HG03064 (cell line): ENCODE results near the gene BDH1.

ENCODE experiments used
- ATAC-seq: cut with Tn5 transposase; IDR thresholded peaks from one replicate; pipeline ENCODE4 v1.9.1; 2021; ENCODE audit warnings: low read depth; ENCODE audit not compliant: unreplicated experiment

BDH1 gene

DNA sequence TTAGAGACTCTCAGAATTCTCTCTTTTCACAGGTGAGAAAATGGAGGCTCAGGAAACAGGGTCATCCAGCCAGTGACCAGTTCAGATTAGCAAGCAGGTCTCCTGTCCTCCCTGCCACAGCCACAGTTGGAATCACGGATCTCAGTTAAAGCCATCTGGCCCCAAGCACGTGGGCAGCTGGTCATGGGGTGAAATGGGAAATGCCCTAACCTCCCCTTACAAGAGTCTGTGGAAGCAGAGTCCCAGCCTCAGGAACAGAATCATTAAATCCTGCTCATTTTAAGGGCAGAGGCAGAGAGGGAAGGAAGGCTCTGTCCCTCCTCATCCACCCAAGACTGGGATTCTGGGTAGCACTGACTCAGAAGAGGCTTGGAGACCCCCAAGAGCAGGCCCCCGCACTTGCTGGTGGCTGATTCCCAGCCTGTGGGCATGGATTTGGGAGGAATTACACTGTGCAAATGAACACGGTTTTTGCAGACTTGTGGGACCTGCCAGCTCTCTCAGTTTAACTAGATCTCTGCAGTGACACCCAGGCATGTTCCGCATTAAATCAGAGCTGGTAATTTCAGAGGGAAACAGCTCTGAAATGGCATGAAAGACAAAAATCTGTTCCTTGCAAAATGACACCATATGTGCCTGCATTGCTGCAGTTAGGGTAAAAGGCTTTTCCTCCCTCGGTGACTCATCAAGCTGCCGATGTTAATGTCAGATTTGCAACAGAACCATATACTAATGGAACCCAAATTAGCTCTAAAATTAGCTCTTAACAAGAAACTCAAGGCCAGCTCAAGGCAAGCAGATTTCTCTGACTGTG, 89.0 kb downstream of the BDH1 start:
- no peak for ATAC-seq

DNA sequence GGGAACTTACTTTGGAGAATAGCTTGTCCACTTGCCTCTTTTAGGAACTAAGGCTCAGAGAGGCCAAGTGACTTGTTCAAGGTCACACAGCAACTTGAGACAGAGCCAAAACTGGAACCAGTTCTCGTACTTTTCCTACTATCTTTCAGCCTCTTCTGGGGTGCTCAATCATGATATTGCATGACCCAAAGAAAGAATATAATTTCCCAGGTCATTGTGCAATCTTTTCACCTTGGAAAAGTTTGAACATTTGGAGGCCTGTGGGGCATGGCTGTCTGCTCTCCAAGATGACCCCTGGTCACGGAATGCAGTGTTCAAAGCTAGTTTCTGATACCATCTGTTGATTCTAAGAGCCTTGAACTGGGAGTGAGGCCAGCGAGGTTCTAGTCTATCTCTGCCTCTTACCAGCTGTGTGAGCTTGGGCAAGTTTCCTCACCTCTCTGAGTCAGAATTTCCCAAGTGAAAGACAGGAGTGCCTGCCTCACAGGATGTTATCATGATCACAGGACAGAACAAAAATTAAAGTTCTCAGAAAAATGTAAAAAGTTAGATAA, 89.7 kb downstream of the BDH1 start:
- ATAC-seq, result no peak

DNA sequence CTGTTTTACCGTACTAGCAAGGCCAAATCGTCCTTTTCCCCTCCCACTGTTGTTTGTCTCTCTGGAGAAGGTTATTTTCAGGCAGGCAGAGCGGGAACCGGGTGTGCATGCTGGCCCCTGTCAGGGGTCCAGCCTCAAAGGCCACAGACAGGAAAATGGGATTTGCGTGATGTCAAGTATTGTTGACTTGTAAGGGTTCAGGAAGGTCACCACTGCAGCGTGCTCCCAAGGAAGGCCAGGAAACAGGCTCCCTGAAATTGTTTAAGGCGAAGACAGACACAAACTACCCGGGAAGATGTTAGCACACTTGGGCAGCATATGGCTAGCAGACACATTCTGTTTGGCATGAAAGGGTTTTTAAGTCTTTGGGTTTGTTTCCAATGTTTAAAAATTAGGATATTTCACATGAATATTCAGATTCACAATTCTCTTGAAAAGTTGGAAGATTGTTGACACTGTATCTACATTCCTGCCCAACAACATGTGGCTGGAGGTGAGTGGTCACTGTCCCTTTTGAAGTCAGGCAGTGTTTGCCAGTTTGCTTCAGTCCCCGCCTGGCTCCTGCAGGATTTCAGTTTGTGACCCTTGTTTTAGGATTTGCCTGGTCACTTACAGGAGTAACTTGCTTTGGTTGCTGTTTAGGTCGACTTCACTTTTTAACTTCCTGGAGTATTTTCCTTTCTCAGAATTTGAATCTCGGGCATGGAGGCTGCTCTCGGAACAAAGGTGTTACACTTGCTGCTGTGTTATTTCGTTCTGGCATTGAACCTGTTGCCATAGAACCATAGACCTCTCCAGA, 90.4 kb downstream of the BDH1 start:
- ATAC-seq, result no peak

DNA sequence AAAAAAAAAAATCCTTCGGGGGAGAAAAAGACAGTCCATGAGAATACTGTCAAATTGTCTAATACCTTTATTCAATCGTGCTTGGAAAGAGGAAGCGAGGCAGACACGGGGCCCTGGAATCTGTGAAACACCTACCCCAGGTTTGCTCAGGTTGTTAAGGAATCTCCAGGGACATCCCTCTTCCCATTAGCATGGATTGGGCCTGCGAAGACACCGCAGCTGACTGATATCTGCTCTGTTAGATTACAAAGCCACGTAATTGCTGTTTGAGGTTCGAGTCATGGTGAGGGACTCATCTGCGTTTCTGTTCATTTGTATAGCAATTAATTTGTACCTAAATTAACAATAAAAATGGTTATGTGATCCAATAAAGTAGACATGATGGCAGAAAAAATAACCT, 91.0 kb downstream of the BDH1 start:
- no peak for ATAC-seq

DNA sequence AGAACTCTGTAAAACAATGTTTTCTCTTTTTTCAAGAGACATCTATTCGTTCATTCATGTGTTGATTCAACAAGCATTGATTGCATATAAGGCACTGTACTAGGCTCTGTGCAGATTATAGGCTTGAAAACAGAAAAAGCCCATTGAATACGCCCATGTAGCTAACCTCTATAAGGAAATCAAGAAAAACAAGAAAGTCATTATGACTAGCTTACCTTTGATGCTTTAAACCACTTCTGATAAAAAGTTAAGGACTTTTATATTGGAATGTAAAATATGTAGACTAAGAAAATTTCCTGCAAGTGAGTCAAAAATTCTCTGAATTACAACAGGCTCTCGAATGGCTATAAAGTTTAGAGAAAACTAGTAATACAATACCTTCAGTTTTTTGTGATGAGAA, 92.5 kb downstream of the BDH1 start:
- no peak for ATAC-seq

DNA sequence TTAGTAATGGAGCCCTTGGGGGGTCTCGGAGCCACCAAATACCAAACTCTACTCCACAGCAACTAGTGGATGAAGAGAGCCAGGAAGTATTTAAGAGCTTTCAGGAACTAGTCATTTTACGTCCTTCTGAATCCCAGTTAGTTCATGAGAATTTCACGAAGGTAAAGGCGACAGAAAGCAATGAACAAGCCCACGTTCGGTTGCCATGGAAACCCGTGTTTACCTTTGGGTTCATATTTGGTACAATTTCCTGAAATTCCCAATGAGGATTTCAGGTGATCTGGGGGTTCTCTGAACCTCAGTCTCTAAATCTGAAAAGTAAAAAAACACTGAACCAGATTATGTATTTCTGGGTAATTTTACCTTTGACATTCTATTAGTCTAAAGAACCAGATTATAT, 93.0 kb downstream of the BDH1 start:
- ATAC-seq, result no peak

DNA sequence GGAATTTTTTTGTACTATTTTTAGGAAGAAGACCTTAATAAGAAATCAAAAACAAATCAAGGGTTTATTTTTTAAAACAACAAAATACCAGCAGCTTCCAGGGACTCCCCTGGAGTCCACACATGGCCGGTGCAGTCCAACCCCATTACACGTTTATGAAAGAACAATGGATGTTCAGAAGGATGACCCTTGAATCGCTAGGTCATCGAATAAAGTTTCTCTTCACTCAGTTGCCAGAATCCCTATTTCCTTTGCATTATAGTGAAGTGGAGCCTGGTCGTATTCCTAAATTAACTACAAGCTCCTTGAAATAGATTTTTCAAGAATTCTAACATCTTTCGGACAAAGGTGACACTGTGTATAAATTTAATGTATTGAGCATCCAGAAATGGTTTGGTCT, 95.1 kb downstream of the BDH1 start:
- no peak for ATAC-seq

DNA sequence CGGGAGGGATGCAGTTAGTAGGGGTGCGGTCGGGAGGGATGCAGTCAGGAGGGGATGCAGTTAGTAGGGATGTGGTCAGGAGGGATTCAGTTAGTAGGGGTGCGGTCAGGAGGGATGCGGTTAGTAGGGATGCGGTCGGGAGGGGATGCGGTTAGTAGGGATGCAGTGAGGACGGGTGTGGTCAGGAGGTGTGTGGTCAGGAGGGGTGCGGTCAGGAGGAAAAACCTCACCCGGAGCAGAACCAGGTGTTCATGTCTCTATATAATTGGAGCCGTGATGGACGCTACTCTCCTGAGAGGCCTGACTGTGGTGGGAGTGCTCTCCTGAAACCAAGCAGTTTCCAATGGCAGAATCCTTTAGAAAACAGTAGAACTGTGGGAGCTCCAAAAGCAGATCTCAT, 95.8 kb downstream of the BDH1 start:
- no peak for ATAC-seq
